DND-41 (cell line): ENCODE data around the gene PDZD4.

Experiments used
- EZH2 ChIP-seq: IDR thresholded peaks from 3 replicates; pipeline ENCODE4 v1.6.1; 2012; ENCODE audit warnings: borderline replicate concordance, low read depth, mild to moderate bottlenecking, moderate library complexity, low read length, inconsistent platforms; ENCODE audit not compliant: severe bottlenecking
- TF ChIP-seq, protein P1 (sequence below): IDR thresholded peaks from 2 replicates; pipeline ENCODE4 v1.5.1; 2012; ENCODE audit warnings: borderline replicate concordance, low read length, moderate library complexity, mild to moderate bottlenecking; ENCODE audit not compliant: poor library complexity, severe bottlenecking; ENCODE audit errors: extremely low read depth

GRCh38 chrX:153771415-153772315, 58.7 kb downstream of the PDZD4 start:
- TF ChIP-seq, protein P1, sequence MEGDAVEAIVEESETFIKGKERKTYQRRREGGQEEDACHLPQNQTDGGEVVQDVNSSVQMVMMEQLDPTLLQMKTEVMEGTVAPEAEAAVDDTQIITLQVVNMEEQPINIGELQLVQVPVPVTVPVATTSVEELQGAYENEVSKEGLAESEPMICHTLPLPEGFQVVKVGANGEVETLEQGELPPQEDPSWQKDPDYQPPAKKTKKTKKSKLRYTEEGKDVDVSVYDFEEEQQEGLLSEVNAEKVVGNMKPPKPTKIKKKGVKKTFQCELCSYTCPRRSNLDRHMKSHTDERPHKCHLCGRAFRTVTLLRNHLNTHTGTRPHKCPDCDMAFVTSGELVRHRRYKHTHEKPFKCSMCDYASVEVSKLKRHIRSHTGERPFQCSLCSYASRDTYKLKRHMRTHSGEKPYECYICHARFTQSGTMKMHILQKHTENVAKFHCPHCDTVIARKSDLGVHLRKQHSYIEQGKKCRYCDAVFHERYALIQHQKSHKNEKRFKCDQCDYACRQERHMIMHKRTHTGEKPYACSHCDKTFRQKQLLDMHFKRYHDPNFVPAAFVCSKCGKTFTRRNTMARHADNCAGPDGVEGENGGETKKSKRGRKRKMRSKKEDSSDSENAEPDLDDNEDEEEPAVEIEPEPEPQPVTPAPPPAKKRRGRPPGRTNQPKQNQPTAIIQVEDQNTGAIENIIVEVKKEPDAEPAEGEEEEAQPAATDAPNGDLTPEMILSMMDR, result no peak
- TF ChIP-seq EZH2, result no peak
